HEK293 (cell line): Measurements from ENCODE around the gene CYP1A1.
A peak's percentile ranks its signal among the peaks of the same experiment; 100 is the strongest.

ENCODE experiments used
- CTCF ChIA-PET: fragments of 350-600 bp; formaldehyde crosslinking; extraction: SDS; loops from one replicate; lab custom pipeline; 2021; ENCODE audit warnings: antibody characterized with exemption; lab: Yijun Ruan, JAX
- POLR2A ChIA-PET: fragments of 300-600 bp; formaldehyde crosslinking; extraction: SDS; loops from one replicate; lab custom pipeline; 2020; ENCODE audit warnings: antibody characterized with exemption, inconsistent platforms; lab: Yijun Ruan, JAX
- H3K27ac ChIP-seq: fragments of 200-500 bp; sonication (Bioruptor generic); 2 replicates; pipeline ENCODE4 v1.5.1; 2014; ENCODE audit warnings: low read depth, low read length, control low read depth, inconsistent platforms; ENCODE audit errors: extremely low read depth
- H3K36me3 ChIP-seq, 2 experiments: fragments of 200-500 bp in 1 of 2; sonication (Bioruptor generic) in 1 of 2; 1 replicate in 1 of 2; 2 replicates in 1 of 2; pipeline ENCODE4 v1.5.1; 2014 to 2017; ENCODE audit warnings: inconsistent platforms in 2 of 2, low read length in 2 of 2; ENCODE audit not compliant: control insufficient read depth in 2 of 2, insufficient read depth in 1 of 2
- H3K4me1 ChIP-seq: fragments of 200-500 bp; sonication (Bioruptor generic); 2 replicates; pipeline ENCODE4 v1.5.1; 2014; ENCODE audit warnings: mild to moderate bottlenecking, low read length, inconsistent platforms; ENCODE audit not compliant: control insufficient read depth, insufficient read depth
- H3K4me3 ChIP-seq: 2 replicates; pipeline ENCODE4 v1.5.1; 2011; ENCODE audit warnings: low read depth, mild to moderate bottlenecking, control low read depth, low read length, moderate library complexity
- H3K9me3 ChIP-seq: fragments of 200-500 bp; sonication (Bioruptor generic); 2 replicates; pipeline ENCODE4 v1.5.1; 2014; ENCODE audit warnings: low read depth, low read length, inconsistent platforms; ENCODE audit not compliant: control insufficient read depth, insufficient read depth
- BCL6B ChIP-seq: fragments of 450-650 bp; formaldehyde crosslinking; IDR thresholded peaks from 2 replicates; pipeline ENCODE4 v1.5.1; 2017; ENCODE audit warnings: missing biosample characterization, missing genetic modification characterization
- MZF1 ChIP-seq: fragments of 450-650 bp; formaldehyde crosslinking; IDR thresholded peaks from 2 replicates; pipeline ENCODE4 v1.5.1; 2017; ENCODE audit warnings: missing biosample characterization, missing genetic modification characterization, borderline replicate concordance
- REST ChIP-seq: fragments of 450-650 bp; formaldehyde crosslinking; IDR thresholded peaks from 2 replicates; pipeline ENCODE4 v1.5.1; 2016; ENCODE audit warnings: missing biosample characterization, missing genetic modification characterization
- SCRT2 ChIP-seq: fragments of 450-650 bp; formaldehyde crosslinking; IDR thresholded peaks from 2 replicates; pipeline ENCODE4 v1.5.1; 2016; ENCODE audit warnings: missing biosample characterization, missing genetic modification characterization
- YY1 ChIP-seq: fragments of 450-650 bp; formaldehyde crosslinking; IDR thresholded peaks from 2 replicates; pipeline ENCODE4 v1.5.1; 2018; ENCODE audit warnings: missing biosample characterization, missing genetic modification characterization
- ZBTB20 ChIP-seq: fragments of 450-650 bp; formaldehyde crosslinking; IDR thresholded peaks from 2 replicates; pipeline ENCODE4 v1.5.1; 2016; ENCODE audit warnings: missing biosample characterization, missing genetic modification characterization
- ZBTB26 ChIP-seq: fragments of 450-650 bp; formaldehyde crosslinking; optimal IDR thresholded peaks from 2 replicates; pipeline ENCODE3; 2016; ENCODE audit warnings: missing biosample characterization, mild to moderate bottlenecking, missing genetic modification characterization
- ZFP3 ChIP-seq: fragments of 450-650 bp; formaldehyde crosslinking; IDR thresholded peaks from 2 replicates; pipeline ENCODE4 v1.5.1; 2016; ENCODE audit warnings: low read depth, missing biosample characterization, missing genetic modification characterization
- ZFP41 ChIP-seq: fragments of 450-650 bp; formaldehyde crosslinking; IDR thresholded peaks from 2 replicates; pipeline ENCODE4 v1.5.1; 2016; ENCODE audit warnings: missing biosample characterization, missing genetic modification characterization, borderline replicate concordance
- ZNF121 ChIP-seq: fragments of 450-650 bp; formaldehyde crosslinking; IDR thresholded peaks from 2 replicates; pipeline ENCODE4 v1.5.1; 2016; ENCODE audit warnings: missing biosample characterization, missing genetic modification characterization
- ZNF18 ChIP-seq: fragments of 450-650 bp; formaldehyde crosslinking; IDR thresholded peaks from 2 replicates; pipeline ENCODE4 v1.5.1; 2016; ENCODE audit warnings: missing biosample characterization, missing genetic modification characterization
- ZNF24 ChIP-seq: fragments of 450-650 bp; formaldehyde crosslinking; IDR thresholded peaks from 2 replicates; pipeline ENCODE4 v1.5.1; 2016; ENCODE audit warnings: missing biosample characterization, missing genetic modification characterization
- ZNF274 ChIP-seq, 2 experiments: fragments of 200-500 bp in 1 of 2; fragments of 450-650 bp in 1 of 2; sonication (Bioruptor generic) in 1 of 2; formaldehyde crosslinking in 1 of 2; IDR thresholded peaks; 2 replicates each; pipeline versions ENCODE4 v1.5.1 to v1.6.1; 2014 to 2016; ENCODE audit warnings: borderline replicate concordance in 1 of 2, inconsistent platforms in 1 of 2, low read length in 1 of 2, missing biosample characterization in 1 of 2, missing genetic modification characterization in 1 of 2
- ZNF561 ChIP-seq: fragments of 450-650 bp; IDR thresholded peaks from 2 replicates; pipeline ENCODE4 v1.5.1; 2018; ENCODE audit warnings: missing biosample characterization, missing genetic modification characterization, borderline replicate concordance
- ZNF837 ChIP-seq: fragments of 450-650 bp; formaldehyde crosslinking; IDR thresholded peaks from 2 replicates; pipeline ENCODE4 v1.5.1; 2016; ENCODE audit warnings: missing biosample characterization, missing genetic modification characterization
- TF ChIP-seq, protein P1 (sequence below): fragments of 450-650 bp; formaldehyde crosslinking; IDR thresholded peaks from 2 replicates; pipeline ENCODE4 v1.5.1; 2016; ENCODE audit warnings: missing biosample characterization, missing genetic modification characterization
- TF ChIP-seq, protein P2 (sequence below): fragments of 450-650 bp; formaldehyde crosslinking; conservative IDR thresholded peaks from 2 replicates; pipeline ENCODE4 v1.5.1; 2016; ENCODE audit warnings: low read depth, missing biosample characterization, missing genetic modification characterization

CYP1A1 gene

DNA sequence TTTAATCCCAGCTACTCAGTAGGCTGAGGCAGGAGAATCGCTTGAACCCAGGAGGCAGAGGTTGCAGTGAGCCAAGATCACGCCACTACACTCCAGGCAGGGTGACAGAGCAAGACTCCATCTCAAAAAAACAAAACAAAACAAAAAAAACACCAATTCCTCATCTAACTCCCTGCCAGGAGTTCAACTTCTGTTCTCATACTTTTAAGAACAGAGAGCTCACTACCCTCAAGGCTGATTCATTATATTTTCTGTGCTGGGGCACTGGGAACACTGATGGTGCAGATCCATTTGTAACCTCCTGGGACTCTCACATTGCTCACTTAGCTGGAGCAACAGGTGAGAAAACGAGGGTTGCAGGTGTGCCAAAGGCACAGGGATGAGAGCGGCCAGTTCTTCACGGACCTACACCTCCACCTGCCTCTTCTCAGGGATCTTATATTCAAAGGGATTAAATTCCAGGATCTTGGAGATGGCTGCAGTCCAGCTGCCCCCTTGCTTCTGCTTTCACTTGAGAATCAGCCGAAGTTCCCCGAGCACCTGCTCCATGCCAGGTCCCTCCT is 44.2 kb upstream of the CYP1A1 start (continued):
- TF ChIP-seq REST (tag by site-specific recombination), result no peak
- TF ChIP-seq ZNF24, result no peak
- no peak for TF ChIP-seq MZF1 (tag by site-specific recombination)
- no peak for TF ChIP-seq ZNF121 (tag by site-specific recombination)
- TF ChIP-seq YY1, result no peak
- TF ChIP-seq ZNF837, result no peak
- TF ChIP-seq ZNF274 (IDR thresholded peaks at IDR 0.05; ENCODE audit: low read length), result no peak
- TF ChIP-seq ZNF274 (tag by site-specific recombination; IDR thresholded peaks at IDR 0.05; ENCODE audit: borderline replicate concordance), result no peak
- TF ChIP-seq, protein P1, sequence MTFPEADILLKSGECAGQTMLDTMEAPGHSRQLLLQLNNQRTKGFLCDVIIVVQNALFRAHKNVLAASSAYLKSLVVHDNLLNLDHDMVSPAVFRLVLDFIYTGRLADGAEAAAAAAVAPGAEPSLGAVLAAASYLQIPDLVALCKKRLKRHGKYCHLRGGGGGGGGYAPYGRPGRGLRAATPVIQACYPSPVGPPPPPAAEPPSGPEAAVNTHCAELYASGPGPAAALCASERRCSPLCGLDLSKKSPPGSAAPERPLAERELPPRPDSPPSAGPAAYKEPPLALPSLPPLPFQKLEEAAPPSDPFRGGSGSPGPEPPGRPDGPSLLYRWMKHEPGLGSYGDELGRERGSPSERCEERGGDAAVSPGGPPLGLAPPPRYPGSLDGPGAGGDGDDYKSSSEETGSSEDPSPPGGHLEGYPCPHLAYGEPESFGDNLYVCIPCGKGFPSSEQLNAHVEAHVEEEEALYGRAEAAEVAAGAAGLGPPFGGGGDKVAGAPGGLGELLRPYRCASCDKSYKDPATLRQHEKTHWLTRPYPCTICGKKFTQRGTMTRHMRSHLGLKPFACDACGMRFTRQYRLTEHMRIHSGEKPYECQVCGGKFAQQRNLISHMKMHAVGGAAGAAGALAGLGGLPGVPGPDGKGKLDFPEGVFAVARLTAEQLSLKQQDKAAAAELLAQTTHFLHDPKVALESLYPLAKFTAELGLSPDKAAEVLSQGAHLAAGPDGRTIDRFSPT (tag by site-specific recombination), result no peak
- TF ChIP-seq ZBTB26 (tag by site-specific recombination), result no peak
- TF ChIP-seq, protein P2, sequence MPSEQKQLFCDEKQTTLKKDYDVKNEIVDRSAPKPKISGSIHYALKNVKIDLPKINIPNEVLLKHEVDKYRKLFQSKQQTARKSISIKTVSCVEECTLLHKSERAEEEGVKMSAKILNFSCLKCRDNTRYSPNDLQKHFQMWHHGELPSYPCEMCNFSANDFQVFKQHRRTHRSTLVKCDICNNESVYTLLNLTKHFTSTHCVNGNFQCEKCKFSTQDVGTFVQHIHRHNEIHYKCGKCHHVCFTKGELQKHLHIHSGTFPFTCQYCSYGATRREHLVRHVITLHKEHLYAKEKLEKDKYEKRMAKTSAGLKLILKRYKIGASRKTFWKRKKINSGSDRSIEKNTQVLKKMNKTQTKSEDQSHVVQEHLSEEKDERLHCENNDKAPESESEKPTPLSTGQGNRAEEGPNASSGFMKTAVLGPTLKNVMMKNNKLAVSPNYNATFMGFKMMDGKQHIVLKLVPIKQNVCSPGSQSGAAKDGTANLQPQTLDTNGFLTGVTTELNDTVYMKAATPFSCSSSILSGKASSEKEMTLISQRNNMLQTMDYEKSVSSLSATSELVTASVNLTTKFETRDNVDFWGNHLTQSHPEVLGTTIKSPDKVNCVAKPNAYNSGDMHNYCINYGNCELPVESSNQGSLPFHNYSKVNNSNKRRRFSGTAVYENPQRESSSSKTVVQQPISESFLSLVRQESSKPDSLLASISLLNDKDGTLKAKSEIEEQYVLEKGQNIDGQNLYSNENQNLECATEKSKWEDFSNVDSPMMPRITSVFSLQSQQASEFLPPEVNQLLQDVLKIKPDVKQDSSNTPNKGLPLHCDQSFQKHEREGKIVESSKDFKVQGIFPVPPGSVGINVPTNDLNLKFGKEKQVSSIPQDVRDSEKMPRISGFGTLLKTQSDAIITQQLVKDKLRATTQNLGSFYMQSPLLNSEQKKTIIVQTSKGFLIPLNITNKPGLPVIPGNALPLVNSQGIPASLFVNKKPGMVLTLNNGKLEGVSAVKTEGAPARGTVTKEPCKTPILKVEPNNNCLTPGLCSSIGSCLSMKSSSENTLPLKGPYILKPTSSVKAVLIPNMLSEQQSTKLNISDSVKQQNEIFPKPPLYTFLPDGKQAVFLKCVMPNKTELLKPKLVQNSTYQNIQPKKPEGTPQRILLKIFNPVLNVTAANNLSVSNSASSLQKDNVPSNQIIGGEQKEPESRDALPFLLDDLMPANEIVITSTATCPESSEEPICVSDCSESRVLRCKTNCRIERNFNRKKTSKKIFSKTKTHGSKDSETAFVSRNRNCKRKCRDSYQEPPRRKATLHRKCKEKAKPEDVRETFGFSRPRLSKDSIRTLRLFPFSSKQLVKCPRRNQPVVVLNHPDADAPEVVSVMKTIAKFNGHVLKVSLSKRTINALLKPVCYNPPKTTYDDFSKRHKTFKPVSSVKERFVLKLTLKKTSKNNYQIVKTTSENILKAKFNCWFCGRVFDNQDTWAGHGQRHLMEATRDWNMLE (tag by site-specific recombination), result no peak

DNA sequence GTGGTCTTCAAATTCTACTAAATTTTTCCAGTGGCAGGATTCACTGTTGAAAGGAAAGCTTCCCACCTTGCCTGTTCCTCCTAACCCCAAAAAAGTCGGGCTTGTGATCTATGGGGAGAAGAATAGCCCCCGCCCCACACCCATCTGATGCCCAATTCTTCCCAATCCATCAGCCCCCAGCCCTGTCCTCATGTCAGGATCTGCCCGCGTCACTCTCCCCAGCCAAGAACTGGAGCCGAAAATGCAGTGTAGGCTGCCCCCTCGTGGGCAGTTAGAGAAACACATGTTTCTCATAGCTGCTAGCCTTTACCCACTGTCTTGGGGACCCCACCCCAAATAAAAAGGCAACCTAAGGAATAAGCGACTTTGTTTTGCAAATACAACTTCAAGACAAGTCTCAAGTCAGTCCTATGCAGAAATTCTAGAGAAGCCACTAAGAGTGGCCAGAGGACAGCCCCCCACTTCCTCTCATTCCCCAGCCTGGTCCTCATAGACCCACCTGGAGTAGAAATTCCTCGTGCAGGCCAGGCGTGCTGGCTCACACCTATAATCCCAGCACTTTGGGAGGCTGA is 43.5 kb upstream of the CYP1A1 start:
- H3K4me1 ChIP-seq, result no peaks in the 10 kb centered on the region
- CTCF ChIA-PET, result interaction anchor here (0.5 to 21.6 kb wide), 68 partner anchors 10 to 1286 kb away, joined by 3 to 800 read pairs (median 5); partner anchors contain the start of genes CPLX3, CSK, CYP1A1 and CYP1A2
- H3K9me3 ChIP-seq, result no peaks in the 10 kb centered on the region
- POLR2A ChIA-PET, result interaction anchor here (0.7 to 2.0 kb wide), 8 partner anchors 13 to 401 kb away, joined by 3 to 10 read pairs (median 4); partner anchors contain the start of genes COX5A, CSK and CYP11A1
- no peak overlapping the region for H3K27ac ChIP-seq
- no peaks in the 10 kb centered on the region for H3K36me3 ChIP-seq
- no peak overlapping the region for H3K4me3 ChIP-seq
- no peak for TF ChIP-seq ZFP41 (tag by site-specific recombination)
- no peak for TF ChIP-seq BCL6B
- TF ChIP-seq ZNF561, result no peak
- no peak for TF ChIP-seq SCRT2 (tag by site-specific recombination)
- no peak for TF ChIP-seq ZFP3 (tag by site-specific recombination)
- TF ChIP-seq ZNF18, result no peak
- TF ChIP-seq ZBTB20, result peak; percentile 73; the same call in 1 of the 2 replicates
